ENCODE data around the gene C3orf49. TPM values are rescaled to one million over a fixed set of nuclear protein-coding genes. Genes with fewer than 3 reads are reported as not detected.

The C3orf49 gene
- total RNA-seq, 1 experiment from 2014 or later, result not detected

DNA sequence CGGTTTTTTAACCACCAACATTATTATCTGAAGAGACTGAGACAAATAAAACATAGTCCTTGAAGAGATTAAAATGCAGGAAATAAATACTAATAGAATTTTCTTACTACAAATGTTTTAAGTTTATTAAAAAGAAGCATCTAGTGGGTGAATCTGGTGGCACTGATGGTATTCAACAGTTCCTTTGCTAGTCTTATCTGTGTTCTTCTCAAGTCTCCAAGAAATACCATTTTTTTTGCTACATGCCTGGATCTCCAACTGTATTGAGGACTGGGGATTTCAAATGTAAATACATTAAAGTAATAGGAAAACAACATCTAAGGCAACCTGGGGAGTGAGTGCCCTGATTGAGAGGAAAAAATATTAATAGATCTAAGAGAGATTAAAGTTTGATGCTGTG lies 22.6 kb downstream of the C3orf49 start:
- TF ChIP-seq, protein P1, sequence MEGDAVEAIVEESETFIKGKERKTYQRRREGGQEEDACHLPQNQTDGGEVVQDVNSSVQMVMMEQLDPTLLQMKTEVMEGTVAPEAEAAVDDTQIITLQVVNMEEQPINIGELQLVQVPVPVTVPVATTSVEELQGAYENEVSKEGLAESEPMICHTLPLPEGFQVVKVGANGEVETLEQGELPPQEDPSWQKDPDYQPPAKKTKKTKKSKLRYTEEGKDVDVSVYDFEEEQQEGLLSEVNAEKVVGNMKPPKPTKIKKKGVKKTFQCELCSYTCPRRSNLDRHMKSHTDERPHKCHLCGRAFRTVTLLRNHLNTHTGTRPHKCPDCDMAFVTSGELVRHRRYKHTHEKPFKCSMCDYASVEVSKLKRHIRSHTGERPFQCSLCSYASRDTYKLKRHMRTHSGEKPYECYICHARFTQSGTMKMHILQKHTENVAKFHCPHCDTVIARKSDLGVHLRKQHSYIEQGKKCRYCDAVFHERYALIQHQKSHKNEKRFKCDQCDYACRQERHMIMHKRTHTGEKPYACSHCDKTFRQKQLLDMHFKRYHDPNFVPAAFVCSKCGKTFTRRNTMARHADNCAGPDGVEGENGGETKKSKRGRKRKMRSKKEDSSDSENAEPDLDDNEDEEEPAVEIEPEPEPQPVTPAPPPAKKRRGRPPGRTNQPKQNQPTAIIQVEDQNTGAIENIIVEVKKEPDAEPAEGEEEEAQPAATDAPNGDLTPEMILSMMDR (IDR thresholded peaks at IDR 0.05; ENCODE audit: insufficient read depth in 1 of 2, low read depth in 1 of 2, low read length in 1 of 2, severe bottlenecking in 1 of 2, unreplicated experiment in 1 of 2), result no peak
- Mint-ChIP-seq H3K27me3 (ENCODE audit: insufficient read depth, unreplicated experiment) (no peaks in the 10 kb centered on the region), H3K4me3 (ENCODE audit: unreplicated experiment) (no peak overlapping the region), H3K27ac (ENCODE audit: unreplicated experiment) (no peak overlapping the region), H3K36me3 (ENCODE audit: insufficient read depth, unreplicated experiment) (no peaks in the 10 kb centered on the region), H3K9me3 (ENCODE audit: unreplicated experiment) (no peaks in the 10 kb centered on the region), H3K4me1 (ENCODE audit: low read depth, unreplicated experiment) (no peaks in the 10 kb centered on the region)
- Histone ChIP-seq H3K4me1 (peaks cover 20% of the 10 kb centered on the region), H3K36me3 (ENCODE audit: control insufficient read depth, insufficient read depth, low read length) (no peaks in the 10 kb centered on the region), H3K9me3 (no peaks in the 10 kb centered on the region), H3K4me3 (ENCODE audit: low read depth, low read length) (no peak overlapping the region), H3K27me3 (replicated peaks; ENCODE audit: control insufficient read depth, insufficient read depth, low read length) (no peaks in the 10 kb centered on the region)
- CTCF ChIA-PET, result no interaction called here
- DNase-seq, result no peak
- intact Hi-C loops (cut with micrococcal nuclease; ENCODE audit: unreplicated experiment), result no loop called here
- BruUV-seq (replicated peaks), result no TSS peak
- POLR2A ChIA-PET, result no interaction called here

DNA sequence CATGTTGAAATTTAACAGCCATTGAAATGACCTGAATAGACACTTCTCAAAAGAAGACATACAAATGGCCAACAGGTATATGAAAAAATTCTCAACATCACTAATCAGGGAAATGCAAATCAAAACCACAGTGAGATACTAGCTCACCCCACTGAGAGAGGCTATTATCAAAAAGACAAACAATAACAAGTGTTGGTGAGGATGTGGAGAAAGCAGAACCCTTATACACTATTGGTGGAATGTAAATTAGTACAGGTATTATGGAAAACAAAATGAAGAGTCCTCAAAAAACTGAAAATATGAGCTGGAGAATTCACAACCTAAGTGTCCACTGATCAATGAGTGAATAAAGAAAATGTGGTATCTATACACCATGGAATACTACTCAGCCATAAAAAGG lies 23.0 kb downstream of the C3orf49 start:
- no peak overlapping the region for H3K4me3 ChIP-seq (ENCODE audit: low read depth, low read length)
- H3K27me3 ChIP-seq (replicated peaks; ENCODE audit: control insufficient read depth, insufficient read depth, low read length), result no peaks in the 10 kb centered on the region
- no peaks in the 10 kb centered on the region for H3K9me3 Mint-ChIP-seq (ENCODE audit: unreplicated experiment)
- H3K27me3 Mint-ChIP-seq (ENCODE audit: insufficient read depth, unreplicated experiment), result no peaks in the 10 kb centered on the region
- TF ChIP-seq, protein P1 (IDR thresholded peaks at IDR 0.05; ENCODE audit: insufficient read depth in 1 of 2, low read depth in 1 of 2, low read length in 1 of 2, severe bottlenecking in 1 of 2, unreplicated experiment in 1 of 2), result no peak
- H3K36me3 Mint-ChIP-seq (ENCODE audit: insufficient read depth, unreplicated experiment), result no peaks in the 10 kb centered on the region
- H3K4me3 Mint-ChIP-seq (ENCODE audit: unreplicated experiment), result no peak overlapping the region
- intact Hi-C loops (cut with micrococcal nuclease; ENCODE audit: unreplicated experiment), result no loop called here
- H3K36me3 ChIP-seq (ENCODE audit: control insufficient read depth, insufficient read depth, low read length), result no peaks in the 10 kb centered on the region
- BruUV-seq (replicated peaks), result no TSS peak
- no peaks in the 10 kb centered on the region for H3K9me3 ChIP-seq
- ChIA-PET POLR2A (no interaction called here), CTCF (no interaction called here)
- H3K4me1 Mint-ChIP-seq (ENCODE audit: low read depth, unreplicated experiment), result no peaks in the 10 kb centered on the region
- no peak for DNase-seq
- H3K4me1 ChIP-seq, result peaks cover 20% of the 10 kb centered on the region
- no peak overlapping the region for H3K27ac Mint-ChIP-seq (ENCODE audit: unreplicated experiment)

DNA sequence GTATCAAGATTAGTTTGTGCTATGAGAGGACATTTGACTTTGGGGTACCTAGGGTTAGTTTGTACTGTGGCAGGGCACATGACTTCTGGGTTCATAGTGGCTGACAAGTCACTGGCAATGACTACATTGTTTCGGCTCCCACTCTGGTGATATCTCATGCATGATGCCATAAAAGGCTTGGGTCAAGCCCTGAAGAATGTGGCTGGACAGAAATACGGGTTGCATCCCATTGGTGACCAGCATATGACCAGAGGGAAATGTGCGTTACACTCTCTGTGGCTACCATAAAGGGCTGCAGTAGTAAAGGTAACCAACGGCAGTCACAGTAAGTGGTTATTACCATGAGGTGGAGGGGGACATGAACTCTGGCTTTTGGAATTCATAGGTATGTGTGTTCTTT lies 26.1 kb downstream of the C3orf49 start:
- H3K9me3 ChIP-seq, result no peaks in the 10 kb centered on the region
- H3K27me3 Mint-ChIP-seq (ENCODE audit: insufficient read depth, unreplicated experiment), result no peaks in the 10 kb centered on the region
- no peak overlapping the region for H3K4me3 Mint-ChIP-seq (ENCODE audit: unreplicated experiment)
- no peaks in the 10 kb centered on the region for H3K9me3 Mint-ChIP-seq (ENCODE audit: unreplicated experiment)
- intact Hi-C loops (cut with micrococcal nuclease; ENCODE audit: unreplicated experiment), result no loop called here
- POLR2A ChIA-PET, result no interaction called here
- H3K27ac Mint-ChIP-seq (ENCODE audit: unreplicated experiment), result peak overlapping the region; percentile 39
- BruUV-seq (replicated peaks), result no TSS peak
- peak; percentile 32 to 56 for DNase-seq
- no peaks in the 10 kb centered on the region for H3K36me3 ChIP-seq (ENCODE audit: control insufficient read depth, insufficient read depth, low read length)
- H3K4me1 Mint-ChIP-seq (ENCODE audit: low read depth, unreplicated experiment), result peaks cover 9% of the 10 kb centered on the region
- no peaks in the 10 kb centered on the region for H3K36me3 Mint-ChIP-seq (ENCODE audit: insufficient read depth, unreplicated experiment)
- TF ChIP-seq, protein P1 (IDR thresholded peaks at IDR 0.05; ENCODE audit: insufficient read depth in 1 of 2, low read depth in 1 of 2, low read length in 1 of 2, severe bottlenecking in 1 of 2, unreplicated experiment in 1 of 2), result no peak
- peaks cover 35% of the 10 kb centered on the region for H3K4me1 ChIP-seq
- H3K4me3 ChIP-seq (ENCODE audit: low read depth, low read length), result no peak overlapping the region
- CTCF ChIA-PET, result no interaction called here
- no peaks in the 10 kb centered on the region for H3K27me3 ChIP-seq (replicated peaks; ENCODE audit: control insufficient read depth, insufficient read depth, low read length)

All from Caco-2 (cell line).